ENCODE results near the gene CDC42SE1.

Gene CDC42SE1

DNA sequence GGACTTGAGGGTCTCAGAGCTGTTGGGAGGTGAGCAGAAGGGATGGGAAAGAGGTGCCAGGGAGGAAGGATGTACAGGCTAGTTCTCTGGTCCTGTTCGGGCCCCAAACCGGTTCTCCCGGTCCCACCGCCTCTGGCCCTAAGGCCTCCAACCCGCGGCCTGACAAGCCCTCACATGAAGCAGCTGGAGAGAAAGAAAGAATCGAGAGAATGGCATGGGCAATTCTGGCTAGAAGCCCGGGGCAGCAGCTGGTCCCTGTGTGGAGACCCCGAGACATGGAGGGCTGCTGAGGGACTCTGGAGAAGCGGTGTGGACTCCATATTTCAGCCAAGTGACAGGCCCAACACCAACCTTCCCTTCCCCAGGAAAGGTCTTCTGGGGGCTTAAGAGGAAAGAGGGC is 730 bp downstream of the CDC42SE1 start:
- peak; percentile 32 for DNase-seq (ENCODE audit: extremely low read depth, insufficient read length)
- no peaks in the 10 kb centered on the region for H3K27me3 ChIP-seq (replicated peaks; ENCODE audit: control insufficient read depth, insufficient read depth, low read length)
- TF ChIP-seq CTCF (IDR thresholded peaks at IDR 0.05; ENCODE audit: insufficient read depth, low read length, poor library complexity, severe bottlenecking): no peak
- peaks cover 18% of the 10 kb centered on the region for H3K36me3 ChIP-seq (ENCODE audit: control insufficient read depth, insufficient read depth, low read length)
- H3K4me3 ChIP-seq (replicated peaks; ENCODE audit: low read depth, low read length): peak overlapping the region; percentile 82

DNA sequence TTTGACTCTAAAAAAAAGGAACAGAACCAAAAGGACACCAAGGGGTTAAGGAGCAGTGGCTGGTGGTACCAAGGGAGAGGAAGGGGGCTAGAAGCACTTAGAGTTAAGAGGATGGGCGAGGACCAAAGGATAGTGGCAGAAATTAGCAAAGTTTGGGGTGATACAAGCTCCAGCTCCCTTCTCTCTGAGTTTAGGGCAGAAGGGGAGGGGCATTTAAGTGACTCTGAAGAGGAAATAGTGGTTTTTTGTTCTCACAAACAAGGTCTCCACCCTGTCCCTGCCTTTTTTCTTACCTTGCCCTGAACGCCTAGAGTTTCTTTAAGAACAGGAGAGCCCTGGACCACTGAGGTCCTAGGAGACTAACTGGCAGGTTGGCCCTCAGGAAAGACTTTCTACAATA is 3.3 kb downstream of the CDC42SE1 start:
- 0 out of 2 replicates have a peak overlapping the region, but pooled peaks have one; percentile 22 for H3K4me3 ChIP-seq (replicated peaks; ENCODE audit: low read depth, low read length)
- TF ChIP-seq CTCF (IDR thresholded peaks at IDR 0.05; ENCODE audit: insufficient read depth, low read length, poor library complexity, severe bottlenecking): no peak
- no peaks in the 10 kb centered on the region for H3K27me3 ChIP-seq (replicated peaks; ENCODE audit: control insufficient read depth, insufficient read depth, low read length)
- peaks cover 25% of the 10 kb centered on the region for H3K36me3 ChIP-seq (ENCODE audit: control insufficient read depth, insufficient read depth, low read length)
- no peak for DNase-seq (ENCODE audit: extremely low read depth, insufficient read length)

DNA sequence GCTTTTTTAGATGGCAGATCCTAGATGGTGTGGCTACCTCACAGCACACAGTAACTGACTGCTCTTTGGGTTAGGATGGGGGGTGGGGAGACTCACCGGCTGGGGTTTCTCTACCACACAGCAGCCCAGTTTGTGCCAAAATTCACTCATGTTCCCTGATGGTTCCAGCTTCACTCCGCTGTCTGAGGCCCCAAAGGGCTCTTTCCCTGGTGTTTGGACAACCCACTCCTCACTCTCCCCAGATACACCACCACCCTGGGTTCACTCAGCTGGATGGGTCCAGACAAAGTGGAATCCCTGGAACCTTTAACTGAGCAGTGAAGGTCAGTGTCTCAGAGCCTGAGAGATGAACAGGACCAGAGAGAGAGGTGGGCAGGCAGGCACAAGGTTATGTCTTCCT is 3.8 kb downstream of the CDC42SE1 start:
- TF ChIP-seq CTCF (IDR thresholded peaks at IDR 0.05; ENCODE audit: insufficient read depth, low read length, poor library complexity, severe bottlenecking): no peak
- DNase-seq (ENCODE audit: extremely low read depth, insufficient read length): no peak
- no peaks in the 10 kb centered on the region for H3K27me3 ChIP-seq (replicated peaks; ENCODE audit: control insufficient read depth, insufficient read depth, low read length)
- no peak overlapping the region for H3K4me3 ChIP-seq (replicated peaks; ENCODE audit: low read depth, low read length)
- peaks cover 25% of the 10 kb centered on the region for H3K36me3 ChIP-seq (ENCODE audit: control insufficient read depth, insufficient read depth, low read length)

- TF ChIP-seq CTCF (IDR thresholded peaks at IDR 0.05; ENCODE audit: insufficient read depth, low read length, poor library complexity, severe bottlenecking): no peak
- H3K27me3 ChIP-seq (replicated peaks; ENCODE audit: control insufficient read depth, insufficient read depth, low read length): no peaks in the 10 kb centered on the region
- H3K36me3 ChIP-seq (ENCODE audit: control insufficient read depth, insufficient read depth, low read length): peaks cover 25% of the 10 kb centered on the region
- H3K4me3 ChIP-seq (replicated peaks; ENCODE audit: low read depth, low read length): no peak overlapping the region
- DNase-seq (ENCODE audit: extremely low read depth, insufficient read length): no peak
These were observed 4.4 kb downstream of the CDC42SE1 start for GRCh38 chr1:151054971-151055547.

GRCh38 chr1:151051356-151052009 is 7.9 kb downstream of the CDC42SE1 start:
- Histone ChIP-seq H3K4me3 (replicated peaks; ENCODE audit: low read depth, low read length) (no peak overlapping the region), H3K36me3 (ENCODE audit: control insufficient read depth, insufficient read depth, low read length) (peaks cover 25% of the 10 kb centered on the region), H3K27me3 (replicated peaks; ENCODE audit: control insufficient read depth, insufficient read depth, low read length) (no peaks in the 10 kb centered on the region)
- DNase-seq (ENCODE audit: extremely low read depth, insufficient read length): no peak
- no peak for TF ChIP-seq CTCF (IDR thresholded peaks at IDR 0.05; ENCODE audit: insufficient read depth, low read length, poor library complexity, severe bottlenecking)
